NCI-H1105 treated with DMSO at 0.1 percent for 48 hours (cell line): ENCODE results near the gene CFAP97.
"Not testable (repeated sequence)": the region's sequence is repeated elsewhere in the genome, so short reads cannot be mapped to it uniquely, and the experiment has no call there.

Experiments
- DNase-seq: peaks from one replicate; lab custom pipeline; 2025; lab: John Stamatoyannopoulos, UW

Gene CFAP97

DNA sequence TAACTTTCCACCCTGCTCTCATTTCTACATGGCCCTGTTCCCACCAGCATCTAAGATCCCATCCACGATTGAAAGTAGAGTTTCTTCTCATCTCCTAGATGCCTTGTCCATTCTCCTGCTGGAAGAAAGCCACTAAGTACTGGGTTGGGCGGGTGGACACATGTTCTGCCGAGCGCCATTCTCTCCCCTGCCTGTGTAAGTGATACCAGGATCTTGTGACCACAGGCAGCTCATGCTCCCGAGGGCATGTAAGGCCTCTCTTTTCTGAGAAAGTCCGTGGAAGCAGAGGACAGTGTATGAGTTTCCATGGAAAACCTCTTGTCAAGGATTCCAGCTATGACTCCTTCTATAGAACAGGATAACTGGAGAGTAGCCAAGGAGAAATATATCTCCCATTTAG, 64.1 kb downstream of the CFAP97 start:
- DNase-seq, result no peak

DNA sequence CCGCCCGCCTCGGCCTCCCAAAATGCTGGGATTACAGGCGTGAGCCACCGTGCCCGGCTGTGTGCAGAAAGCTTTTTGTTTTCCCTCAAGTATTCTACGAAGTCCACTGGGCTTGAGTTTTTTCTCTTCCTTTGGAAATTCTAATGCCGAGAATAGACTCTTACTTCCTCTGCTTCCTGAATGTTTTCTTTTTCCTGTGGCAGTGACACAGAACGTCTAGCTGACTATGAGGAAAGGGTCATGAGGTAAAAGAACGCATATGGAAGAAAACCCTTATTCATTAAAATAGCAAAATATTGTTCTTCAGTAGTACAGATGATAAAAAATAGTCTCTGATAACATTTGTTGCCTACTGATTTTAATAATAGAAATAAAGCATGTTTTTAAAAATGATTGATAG, 65.6 kb downstream of the CFAP97 start:
- DNase-seq, result no peak

DNA sequence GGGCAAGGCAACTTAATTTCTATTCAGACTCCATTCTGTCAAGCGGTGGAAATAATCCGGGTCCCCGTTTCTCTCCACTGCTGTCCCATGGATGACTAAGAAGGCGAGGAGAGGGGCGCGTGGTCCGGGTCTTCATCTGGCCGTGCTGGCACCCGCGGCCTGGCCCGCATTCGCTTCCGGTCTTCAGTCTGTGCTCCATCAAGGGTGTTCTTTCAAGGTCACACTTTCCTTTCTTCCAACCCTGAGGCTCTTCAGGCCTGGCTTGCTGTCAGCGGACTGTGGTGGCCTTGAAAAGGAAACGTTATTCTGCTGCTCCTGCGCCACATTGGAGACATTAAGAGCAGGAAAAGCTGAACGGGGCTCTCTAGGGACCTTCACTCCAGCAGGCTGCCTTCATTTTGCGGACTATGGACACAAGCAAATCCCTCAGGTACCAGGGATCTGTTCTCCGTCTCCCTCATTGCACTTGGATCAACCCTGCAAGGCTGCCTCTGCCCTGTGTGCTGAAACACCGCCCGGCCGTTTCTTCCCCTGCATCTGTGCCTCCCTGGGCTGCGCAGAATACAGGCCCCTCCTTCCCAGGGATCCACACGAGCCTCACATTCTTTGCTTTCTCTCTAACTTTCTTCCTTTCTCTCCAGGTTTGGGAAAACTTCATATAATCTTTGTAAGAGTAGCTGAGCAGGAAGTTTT, 66.4 kb downstream of the CFAP97 start:
- no peak for DNase-seq

- peak; percentile 30 for DNase-seq
These were observed 69.4 kb downstream of the CFAP97 start for GRCh38 chr4:185134307-185134869.

DNA sequence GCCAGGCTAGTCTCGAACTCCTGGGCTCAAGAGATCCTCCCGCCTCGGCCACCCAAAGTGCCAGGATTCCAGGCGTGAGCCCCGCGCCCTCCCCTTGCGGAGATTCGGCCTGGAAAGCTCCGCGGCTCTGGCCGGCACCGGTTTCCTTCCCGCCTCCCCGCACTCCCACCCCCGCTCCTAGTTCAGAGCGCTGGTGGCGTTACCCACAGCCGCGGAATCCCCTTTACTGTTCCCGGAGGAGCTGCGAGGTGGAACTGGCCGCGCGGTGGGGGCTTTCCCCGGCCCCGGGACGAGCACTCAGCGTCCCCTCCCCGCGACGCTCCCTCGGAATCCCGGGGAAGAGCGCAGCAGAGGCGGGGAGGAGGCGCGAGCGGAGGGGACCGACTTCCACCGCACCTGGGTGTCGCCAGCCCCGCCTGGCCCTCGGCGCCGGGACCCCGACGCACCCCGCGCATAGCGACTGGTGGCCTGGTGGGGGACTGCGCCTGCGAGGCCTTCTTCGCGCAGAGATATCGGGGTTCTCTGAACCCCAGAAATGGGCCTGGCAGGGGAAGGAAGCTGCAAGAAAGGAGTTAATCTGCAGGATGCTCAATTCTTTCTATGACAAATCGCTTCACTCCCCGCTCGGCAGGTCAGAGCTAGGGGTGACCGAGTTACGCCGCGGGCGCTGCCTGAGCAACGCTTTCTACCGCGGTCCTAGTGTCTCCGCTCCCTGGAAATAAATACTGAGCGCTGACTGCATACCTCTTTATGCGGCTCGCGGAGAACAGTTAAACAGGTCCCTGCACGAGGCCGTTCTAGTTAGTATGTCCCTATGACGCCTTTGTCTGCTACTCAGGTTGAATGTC, 75.3 kb downstream of the CFAP97 start:
- DNase-seq, result no peak

DNA sequence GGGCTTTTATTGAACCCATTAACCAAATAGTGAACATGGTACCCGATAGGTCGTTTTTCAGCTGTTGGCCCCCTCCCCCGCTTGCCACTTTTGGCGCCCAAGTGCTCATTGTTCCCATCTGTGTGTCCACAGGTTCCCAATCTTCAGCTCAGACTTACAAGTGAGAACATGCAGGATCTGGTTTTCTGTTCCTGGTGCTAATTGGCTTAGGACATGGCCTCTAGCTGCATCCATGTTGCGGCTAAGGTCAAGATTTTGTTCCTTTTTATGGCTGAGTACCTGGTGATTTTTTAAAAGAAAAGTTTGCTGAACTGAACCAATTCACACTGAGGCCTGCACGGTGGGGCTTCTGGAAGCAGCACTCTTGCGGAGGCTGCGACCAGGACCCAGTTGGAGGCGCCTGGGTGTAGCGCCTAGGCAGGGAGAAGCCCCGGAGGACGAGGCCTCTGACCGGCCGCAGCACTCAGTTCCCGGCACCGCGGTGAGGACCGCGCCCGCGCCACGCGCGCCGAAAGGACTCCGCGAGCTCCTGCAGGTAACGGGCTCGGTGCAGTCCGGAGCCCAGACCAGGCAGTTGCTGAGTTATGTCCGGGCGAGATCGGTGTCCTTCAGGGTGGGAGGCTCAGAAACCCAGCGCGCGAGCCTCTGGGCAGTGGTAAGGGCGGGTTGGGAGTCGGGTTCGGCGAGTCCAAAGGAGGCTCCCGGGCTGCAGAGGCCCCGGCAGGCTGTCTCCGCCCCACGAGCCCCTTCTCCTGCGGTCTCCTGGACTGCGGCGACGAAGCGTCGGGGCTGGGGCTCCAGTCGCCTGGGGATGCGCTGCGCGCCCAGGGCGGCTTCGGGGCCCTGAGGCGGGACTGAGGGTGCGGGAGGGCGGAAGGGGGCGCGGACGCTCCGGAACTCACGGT, 76.5 kb downstream of the CFAP97 start:
- no peak for DNase-seq

- no peak for DNase-seq
These were observed 79.8 kb downstream of the CFAP97 start for GRCh38 chr4:185124006-185124405.

DNA sequence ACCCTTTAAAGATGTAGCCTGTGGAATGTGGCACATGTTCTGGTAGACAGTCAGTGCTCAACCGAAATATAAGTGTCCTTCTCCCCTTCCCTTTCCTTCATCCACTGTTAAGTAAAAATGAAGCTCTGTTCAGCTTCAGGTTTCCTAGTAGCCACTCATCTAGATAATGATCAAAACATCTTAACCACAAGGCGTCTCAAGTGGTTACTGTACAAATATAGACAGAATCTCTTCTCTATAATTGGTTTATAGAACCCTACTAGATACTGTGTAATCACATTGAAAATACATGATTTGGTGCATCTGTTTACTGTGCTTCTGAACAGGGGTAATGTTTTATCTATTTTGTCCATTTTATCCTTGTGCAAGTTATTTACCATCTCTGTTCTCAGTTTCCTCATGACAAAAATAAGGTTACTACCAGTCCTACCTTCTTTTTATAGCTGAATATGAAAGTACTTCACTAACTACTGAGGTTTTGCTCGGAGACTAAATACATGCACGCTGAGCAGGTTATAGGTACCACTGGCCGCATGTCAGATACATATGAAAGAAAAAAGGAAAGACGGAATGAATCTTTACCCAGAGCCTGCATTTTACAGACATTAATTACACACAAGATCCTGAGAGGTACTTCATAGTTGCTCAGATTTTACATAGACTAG, 81.0 kb downstream of the CFAP97 start:
- peak; percentile 2 for DNase-seq

GRCh38 chr4:185120631-185120946, 83.2 kb downstream of the CFAP97 start:
- DNase-seq, result no peak

- no peak for DNase-seq
These were observed 83.7 kb downstream of the CFAP97 start for GRCh38 chr4:185119927-185120630.

- DNase-seq, result not testable (repeated sequence)
These were observed 84.3 kb downstream of the CFAP97 start for GRCh38 chr4:185119467-185119866.

- no peak for DNase-seq
These were observed 84.9 kb downstream of the CFAP97 start for GRCh38 chr4:185118876-185119275.

DNA sequence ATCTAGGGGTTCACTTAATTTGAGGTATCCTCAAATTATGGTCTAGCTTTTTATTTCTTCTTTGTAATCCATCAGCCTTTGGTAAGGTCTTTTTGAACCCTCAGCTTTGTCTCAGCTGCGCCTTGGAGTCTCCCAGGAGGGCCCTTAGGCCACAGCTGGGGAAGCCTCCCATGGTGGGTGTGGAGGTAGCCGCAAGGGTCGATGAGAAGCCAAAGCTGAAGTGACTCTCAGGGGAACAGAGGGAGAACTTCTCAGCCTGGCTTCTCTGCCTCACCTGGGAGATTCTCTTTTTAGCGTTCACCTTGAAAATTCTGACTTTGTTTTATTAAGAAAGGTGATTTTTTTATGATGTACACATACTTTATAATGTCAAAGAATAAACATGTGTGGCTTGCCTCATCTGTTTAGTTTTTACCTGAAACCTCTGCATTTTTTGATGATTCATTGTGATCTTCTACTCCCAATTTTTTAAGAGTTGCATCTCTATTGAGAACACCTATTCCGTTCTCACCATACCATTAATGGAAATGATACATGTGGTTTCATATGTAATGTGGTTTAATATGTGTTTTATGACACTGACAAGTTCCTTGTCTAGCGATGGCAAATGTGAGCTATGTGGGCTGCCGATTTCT, 86.4 kb downstream of the CFAP97 start:
- DNase-seq, result no peak

DNA sequence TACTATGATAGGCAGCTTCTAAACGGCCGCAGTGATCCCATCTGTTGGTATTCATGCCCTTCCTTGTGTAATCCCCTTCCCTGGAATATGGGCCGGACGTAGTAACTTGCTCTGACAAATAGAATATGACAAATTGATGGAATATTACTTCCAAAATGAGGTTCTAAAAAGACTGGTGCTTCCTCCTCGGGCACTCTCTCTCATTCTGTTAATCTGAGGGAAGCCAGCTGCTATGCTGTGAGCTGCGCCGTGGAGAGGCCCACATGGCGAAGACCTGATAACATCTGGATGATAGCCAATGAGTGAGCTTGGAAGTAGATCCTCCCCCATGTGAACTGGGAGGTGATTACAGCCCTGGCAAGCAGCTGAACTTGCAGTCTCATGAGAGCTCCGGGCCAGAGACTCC, 88.0 kb downstream of the CFAP97 start:
- peak; percentile 74 for DNase-seq

GRCh38 chr4:185113340-185113739, 90.5 kb downstream of the CFAP97 start:
- DNase-seq, result no peak

DNA sequence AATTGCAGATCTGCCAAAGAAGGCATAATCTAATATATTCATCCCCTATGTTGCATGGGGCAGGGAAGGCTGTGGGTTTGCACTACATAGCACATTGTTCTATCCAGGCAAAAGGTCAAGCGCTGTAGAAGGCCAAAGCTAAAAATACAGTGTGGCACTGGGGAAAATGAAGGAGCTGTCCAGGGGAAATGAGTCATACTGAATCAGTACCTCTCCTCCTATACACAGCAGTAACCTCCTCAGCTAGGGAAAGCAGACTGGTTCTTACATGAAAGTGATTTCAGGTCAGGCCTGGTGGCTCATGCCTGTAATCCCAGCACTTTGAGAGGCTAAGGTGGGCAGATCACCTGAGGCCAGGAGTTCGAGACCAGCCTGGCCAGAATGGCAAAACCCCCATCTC, 91.7 kb downstream of the CFAP97 start:
- DNase-seq, result no peak

- DNase-seq, result no peak
These were observed 93.4 kb downstream of the CFAP97 start for GRCh38 chr4:185110375-185110823.

- DNase-seq, result no peak
These were observed 94.1 kb downstream of the CFAP97 start for GRCh38 chr4:185109736-185110135.
